BE2C (cell line): ENCODE results near the gene HDHD3.
"Not testable (repeated sequence)": the region's sequence is repeated elsewhere in the genome, so short reads cannot be mapped to it uniquely, and the experiment has no call there.

Source experiments
- DNase-seq: peaks from one replicate; pipeline ENCODE4 v3.0.0-alpha.2; 2020
- H3K27me3 ChIP-seq: fragments of 250-450 bp; sonication (Bioruptor Pico); 2 replicates; pipeline ENCODE4 v1.5.1; 2020; ENCODE audit warnings: mild to moderate bottlenecking
- H3K36me3 ChIP-seq: fragments of 250-450 bp; sonication (Bioruptor Pico); 2 replicates; pipeline ENCODE4 v1.5.1; 2020; ENCODE audit warnings: mild to moderate bottlenecking
- H3K4me1 ChIP-seq: fragments of 250-450 bp; sonication (Bioruptor Pico); 2 replicates; pipeline ENCODE4 v1.5.1; 2020
- H3K4me3 ChIP-seq: 2 replicates; pipeline ENCODE4 v1.5.1; 2011; ENCODE audit warnings: low read depth, low read length
- H3K9me3 ChIP-seq: fragments of 250-450 bp; sonication (Bioruptor Pico); 2 replicates; pipeline ENCODE4 v1.5.1; 2020
- TF ChIP-seq, protein P1 (sequence below): IDR thresholded peaks from 2 replicates; pipeline ENCODE4 v1.5.1; 2012; ENCODE audit warnings: mild to moderate bottlenecking, low read depth, low read length

Gene HDHD3

DNA sequence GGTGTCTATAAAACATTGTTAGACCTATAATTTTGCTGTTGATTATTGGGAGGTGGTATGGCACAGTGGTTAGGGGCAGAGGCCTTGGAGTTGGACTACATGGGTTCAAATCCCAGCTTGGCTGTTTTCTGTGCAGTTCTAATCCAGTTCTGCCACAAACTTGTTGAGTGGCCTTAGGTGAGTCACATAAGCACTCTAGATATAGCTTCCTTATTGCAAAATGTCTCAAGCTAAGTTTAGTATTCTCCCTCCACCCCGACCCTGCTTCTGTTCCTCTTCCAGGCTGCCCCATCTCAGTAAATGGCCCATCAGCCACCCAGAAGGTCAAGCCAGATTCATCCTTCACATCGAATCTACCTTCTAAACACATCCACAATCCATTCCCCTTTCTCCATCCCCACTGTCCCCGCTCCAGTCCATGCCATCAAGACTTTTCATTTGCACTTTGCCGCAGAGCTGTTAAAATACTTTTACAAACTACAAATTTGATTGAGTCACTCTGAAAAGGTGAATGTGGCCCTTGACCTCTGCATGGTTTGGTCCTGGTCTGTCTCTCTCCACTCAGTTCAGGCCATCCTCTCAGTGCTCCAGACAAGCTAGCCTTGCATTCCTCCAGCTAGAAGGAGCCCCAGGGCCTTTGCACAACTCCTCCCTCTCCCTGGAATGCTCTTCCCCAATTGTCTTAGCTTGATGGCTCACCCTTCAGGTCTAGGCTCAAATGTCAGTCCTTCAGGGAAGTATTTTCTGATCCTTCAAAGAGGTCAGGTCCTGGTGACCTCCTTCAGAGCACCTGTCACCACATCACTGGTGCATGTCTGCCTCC, 10.0 kb upstream of the HDHD3 start:
- TF ChIP-seq, protein P1, sequence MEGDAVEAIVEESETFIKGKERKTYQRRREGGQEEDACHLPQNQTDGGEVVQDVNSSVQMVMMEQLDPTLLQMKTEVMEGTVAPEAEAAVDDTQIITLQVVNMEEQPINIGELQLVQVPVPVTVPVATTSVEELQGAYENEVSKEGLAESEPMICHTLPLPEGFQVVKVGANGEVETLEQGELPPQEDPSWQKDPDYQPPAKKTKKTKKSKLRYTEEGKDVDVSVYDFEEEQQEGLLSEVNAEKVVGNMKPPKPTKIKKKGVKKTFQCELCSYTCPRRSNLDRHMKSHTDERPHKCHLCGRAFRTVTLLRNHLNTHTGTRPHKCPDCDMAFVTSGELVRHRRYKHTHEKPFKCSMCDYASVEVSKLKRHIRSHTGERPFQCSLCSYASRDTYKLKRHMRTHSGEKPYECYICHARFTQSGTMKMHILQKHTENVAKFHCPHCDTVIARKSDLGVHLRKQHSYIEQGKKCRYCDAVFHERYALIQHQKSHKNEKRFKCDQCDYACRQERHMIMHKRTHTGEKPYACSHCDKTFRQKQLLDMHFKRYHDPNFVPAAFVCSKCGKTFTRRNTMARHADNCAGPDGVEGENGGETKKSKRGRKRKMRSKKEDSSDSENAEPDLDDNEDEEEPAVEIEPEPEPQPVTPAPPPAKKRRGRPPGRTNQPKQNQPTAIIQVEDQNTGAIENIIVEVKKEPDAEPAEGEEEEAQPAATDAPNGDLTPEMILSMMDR, result no peak
- Histone ChIP-seq H3K4me3 (no peak overlapping the region), H3K9me3 (no peaks in the 10 kb centered on the region), H3K36me3 (peaks cover 10% of the 10 kb centered on the region), H3K27me3 (no peaks in the 10 kb centered on the region), H3K4me1 (no peaks in the 10 kb centered on the region)
- DNase-seq, result no peak

DNA sequence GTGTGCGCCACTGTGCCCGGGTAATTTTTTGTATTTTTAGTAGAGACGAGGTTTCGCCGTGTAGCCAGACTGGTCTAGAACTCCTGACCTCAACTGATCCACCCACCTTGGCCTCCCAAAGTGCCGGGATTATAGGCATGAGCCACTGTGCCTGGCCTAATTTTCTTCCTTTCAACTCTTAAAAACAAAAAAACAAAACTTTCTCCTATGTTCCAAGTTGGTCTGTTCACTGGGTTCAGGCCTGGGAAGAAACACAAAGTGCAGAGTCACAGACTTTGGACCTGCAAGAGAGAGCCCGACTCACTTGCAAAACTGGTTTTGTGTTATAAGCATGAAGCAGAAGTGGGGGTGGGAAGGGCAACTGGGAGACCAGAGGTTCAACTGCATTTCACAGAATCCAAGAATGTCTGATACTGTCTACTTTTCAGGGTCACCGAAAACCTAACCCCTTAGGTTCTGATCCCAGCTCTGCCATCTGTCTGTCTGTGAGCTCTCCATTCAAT, 5.2 kb upstream of the HDHD3 start:
- Histone ChIP-seq H3K27me3 (no peaks in the 10 kb centered on the region), H3K4me1 (no peaks in the 10 kb centered on the region), H3K36me3 (peaks cover under 1% of the 10 kb centered on the region; the same call in 1 of the 2 replicates), H3K9me3 (no peaks in the 10 kb centered on the region), H3K4me3 (no peak overlapping the region)
- no peak for DNase-seq
- TF ChIP-seq, protein P1, result no peak

- not testable (repeated sequence) for DNase-seq
These were observed 4.7 kb upstream of the HDHD3 start for GRCh38 chr9:113381441-113381840.

GRCh38 chr9:113380869-113381378, 4.1 kb upstream of the HDHD3 start:
- H3K9me3 ChIP-seq, result no peaks in the 10 kb centered on the region
- H3K36me3 ChIP-seq, result no peaks in the 10 kb centered on the region
- no peak for DNase-seq
- H3K4me3 ChIP-seq, result no peak overlapping the region
- TF ChIP-seq, protein P1, result no peak
- no peaks in the 10 kb centered on the region for H3K4me1 ChIP-seq
- H3K27me3 ChIP-seq, result no peaks in the 10 kb centered on the region

More at GRCh38 chr9:113381441-113381840, 4.7 kb upstream of the HDHD3 start:
- not testable (repeated sequence) for H3K9me3 ChIP-seq, H3K27me3 ChIP-seq, H3K4me1 ChIP-seq, H3K36me3 ChIP-seq, H3K4me3 ChIP-seq

- not testable (repeated sequence) for H3K36me3 ChIP-seq, H3K9me3 ChIP-seq, DNase-seq, H3K4me1 ChIP-seq, H3K4me3 ChIP-seq, H3K27me3 ChIP-seq
These were observed 3.0 kb upstream of the HDHD3 start for GRCh38 chr9:113379829-113380210.

GRCh38 chr9:113379094-113379828, 2.5 kb upstream of the HDHD3 start:
- not testable (repeated sequence) for H3K4me1 ChIP-seq, H3K9me3 ChIP-seq, H3K4me3 ChIP-seq, H3K36me3 ChIP-seq, H3K27me3 ChIP-seq, DNase-seq

- Histone ChIP-seq H3K36me3 (no peaks in the 10 kb centered on the region), H3K4me1 (no peaks in the 10 kb centered on the region), H3K9me3 (no peaks in the 10 kb centered on the region), H3K27me3 (no peaks in the 10 kb centered on the region), H3K4me3 (no peak overlapping the region)
- no peak for DNase-seq
- TF ChIP-seq, protein P1, result no peak
These were observed 1.4 kb downstream of the HDHD3 start for GRCh38 chr9:113375057-113376023.
